Measurements from ENCODE around the gene TEX53. TPM values are rescaled to one million over a fixed set of nuclear protein-coding genes. Genes with fewer than 3 reads are reported as not detected.

Gene TEX53
- total RNA-seq, 1 experiment from 2014 or later = not detected

- peaks cover 7% of the 10 kb centered on the region; the same call in 1 of the 2 replicates for H3K9me3 Mint-ChIP-seq
- no peak for TF ChIP-seq CBFB (CRISPR knock-in tag; IDR thresholded peaks at IDR 0.05; ENCODE audit: low read depth)
- no peak for TF ChIP-seq RELA (CRISPR knock-in tag; IDR thresholded peaks at IDR 0.05; ENCODE audit: borderline replicate concordance)
- TF ChIP-seq CREB1 (CRISPR knock-in tag; IDR thresholded peaks at IDR 0.05) = no peak
- TF ChIP-seq CTCF (IDR thresholded peaks at IDR 0.05) = no peak
- no peak for TF ChIP-seq ZNF317 (CRISPR knock-in tag; IDR thresholded peaks at IDR 0.05; ENCODE audit: borderline replicate concordance, low read depth)
- TF ChIP-seq RORB (CRISPR knock-in tag; IDR thresholded peaks at IDR 0.05) = no peak
- TF ChIP-seq, protein P1, sequence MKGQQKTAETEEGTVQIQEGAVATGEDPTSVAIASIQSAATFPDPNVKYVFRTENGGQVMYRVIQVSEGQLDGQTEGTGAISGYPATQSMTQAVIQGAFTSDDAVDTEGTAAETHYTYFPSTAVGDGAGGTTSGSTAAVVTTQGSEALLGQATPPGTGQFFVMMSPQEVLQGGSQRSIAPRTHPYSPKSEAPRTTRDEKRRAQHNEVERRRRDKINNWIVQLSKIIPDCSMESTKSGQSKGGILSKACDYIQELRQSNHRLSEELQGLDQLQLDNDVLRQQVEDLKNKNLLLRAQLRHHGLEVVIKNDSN (CRISPR knock-in tag; IDR thresholded peaks at IDR 0.05) = no peak
- TF ChIP-seq ATF2 (CRISPR knock-in tag; IDR thresholded peaks at IDR 0.05; ENCODE audit: borderline replicate concordance, low read depth) = no peak
- TF ChIP-seq AFF4 (CRISPR knock-in tag; IDR thresholded peaks at IDR 0.05; ENCODE audit: borderline replicate concordance) = no peak
- no peak for TF ChIP-seq AR (CRISPR knock-in tag; IDR thresholded peaks at IDR 0.05)
- TF ChIP-seq ZNF671 (CRISPR knock-in tag; IDR thresholded peaks at IDR 0.05) = no peak
- H3K27ac Mint-ChIP-seq = no peak overlapping the region
- peaks cover 6% of the 10 kb centered on the region; the same call in 1 of the 2 replicates for H3K4me1 Mint-ChIP-seq
- no peaks in the 10 kb centered on the region for H3K36me3 Mint-ChIP-seq
- H3K4me3 Mint-ChIP-seq = no peak overlapping the region
- POLR2A ChIA-PET = no interaction called here
- CTCF ChIA-PET = interaction anchor here (0.9 to 1.9 kb wide), 8 partner anchors 9 to 507 kb away, joined by 3 to 10 read pairs (median 5); no protein-coding TSS in a partner anchor
- peaks cover 20% of the 10 kb centered on the region for H3K27me3 Mint-ChIP-seq (ENCODE audit: low read depth)
- DNase-seq (ENCODE audit: low spot score) (no peak), ATAC-seq (peak; percentile 60)
Measured at GRCh38 chr9:114674798-114675540, 17.4 kb upstream of the TEX53 start.

DNA sequence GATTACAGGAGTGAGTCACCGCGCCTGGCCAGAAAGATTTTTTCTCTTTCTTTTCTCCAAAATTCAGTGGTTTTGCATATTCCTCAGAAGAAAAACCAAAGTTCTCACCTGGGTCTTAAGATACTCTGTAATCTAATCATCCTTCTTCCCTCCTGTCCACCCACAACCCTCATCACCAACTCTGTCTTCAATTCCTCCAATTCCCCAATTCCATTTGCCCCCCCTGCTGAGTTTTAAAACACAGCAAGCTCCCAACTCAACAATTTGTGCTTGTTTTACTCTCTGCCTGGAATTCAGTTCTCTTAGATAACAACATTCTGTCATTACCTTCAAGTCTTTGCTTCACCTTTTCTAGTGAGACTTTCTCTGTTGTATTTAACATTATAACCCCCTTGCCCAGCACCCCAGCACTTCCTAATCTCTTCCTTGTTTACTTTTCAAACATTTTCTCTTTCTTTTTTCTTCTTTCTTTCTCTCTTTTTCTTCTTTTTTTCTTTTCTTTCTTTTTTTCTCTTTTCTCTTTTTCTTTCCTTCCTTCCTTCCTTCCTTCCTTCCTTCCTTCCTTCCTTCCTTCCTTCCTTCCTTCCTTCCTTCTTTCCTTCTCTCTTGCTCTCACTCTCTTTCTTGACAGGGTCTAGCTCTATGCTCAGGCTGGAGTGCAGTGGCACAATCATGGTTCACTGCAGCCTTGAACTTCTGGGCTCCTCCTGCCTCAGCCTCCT is 16.6 kb upstream of the TEX53 start:
- ATAC-seq = no peak
- Mint-ChIP-seq H3K4me1 (peaks cover 6% of the 10 kb centered on the region; the same call in 1 of the 2 replicates), H3K9me3 (peaks cover 7% of the 10 kb centered on the region; the same call in 1 of the 2 replicates), H3K4me3 (no peak overlapping the region), H3K27ac (no peak overlapping the region), H3K27me3 (ENCODE audit: low read depth) (peaks cover 20% of the 10 kb centered on the region), H3K36me3 (no peaks in the 10 kb centered on the region)
- no peak for DNase-seq (ENCODE audit: low spot score)
- ChIA-PET CTCF (interaction anchor here (0.9 to 1.9 kb wide), 5 partner anchors 21 to 508 kb away, joined by 3 to 10 read pairs (median 6); no protein-coding TSS in a partner anchor), POLR2A (no interaction called here)
- no peak for TF ChIP-seq ZBTB21 (CRISPR knock-in tag; IDR thresholded peaks at IDR 0.05; ENCODE audit: borderline replicate concordance)
- TF ChIP-seq TEAD1 (CRISPR knock-in tag; IDR thresholded peaks at IDR 0.05) = no peak

Data from WTC11 (cell line).